ENCODE data around the gene TLX1.
"Not testable (repeated sequence)": the region's sequence is repeated elsewhere in the genome, so short reads cannot be mapped to it uniquely, and the experiment has no call there.

Gene TLX1

GRCh38 chr10:101154506-101154905 is 23.4 kb downstream of the TLX1 start:
- not testable (repeated sequence) for DNase-seq

- no peak for DNase-seq
These were observed 24.8 kb downstream of the TLX1 start for GRCh38 chr10:101155896-101156295.

GRCh38 chr10:101157756-101158458 is 26.8 kb downstream of the TLX1 start:
- DNase-seq, result no peak

- no peak for DNase-seq
These were observed 27.5 kb downstream of the TLX1 start for GRCh38 chr10:101158459-101159058.

- DNase-seq, result peak; percentile 68
These were observed 30.6 kb downstream of the TLX1 start for GRCh38 chr10:101161494-101162299.

GRCh38 chr10:101162677-101163076 is 31.6 kb downstream of the TLX1 start:
- no peak for DNase-seq

- no peak for DNase-seq
These were observed 32.9 kb downstream of the TLX1 start for GRCh38 chr10:101164020-101164419.

- no peak for DNase-seq
These were observed 34.6 kb downstream of the TLX1 start for GRCh38 chr10:101165736-101166135.

- DNase-seq, result no peak
These were observed 35.3 kb downstream of the TLX1 start for GRCh38 chr10:101166430-101166829.

GRCh38 chr10:101172741-101173140 is 41.6 kb downstream of the TLX1 start:
- no peak for DNase-seq

GRCh38 chr10:101174319-101174718 is 43.2 kb downstream of the TLX1 start:
- no peak for DNase-seq

GRCh38 chr10:101176577-101176976 is 45.5 kb downstream of the TLX1 start:
- DNase-seq, result no peak

- DNase-seq, result no peak
These were observed 51.8 kb downstream of the TLX1 start for GRCh38 chr10:101182936-101183335.

GRCh38 chr10:101183458-101184183 is 52.5 kb downstream of the TLX1 start:
- DNase-seq, result no peak
